Posterior vena cava (tissue), 2 donors: ENCODE measurements around the gene PRELID1. TPM values are rescaled to one million over a fixed set of nuclear protein-coding genes. Genes with fewer than 3 reads are reported as not detected.
A peak's percentile ranks its signal among the peaks of the same experiment; 100 is the strongest.

Source experiments
- DNase-seq: peaks from one replicate; pipeline ENCODE4 v3.0.0-alpha.2; 2020; ENCODE audit warnings: low spot score
- intact Hi-C, 2 donors: fragments of 100-400 bp; cut with DNase I; formaldehyde crosslinking; loops; one replicate each; pipeline versions ENCODE4 v1.14.1 to v1.14.2; 2022 to 2023
- total RNA-seq, 2 donors: library from RNA; stranded (reverse); fragmentation: NEBNext Ultra II Directional; extraction: Animal tissue kit (Norgen Biotek cat#: 25700); gene quantifications; one replicate each; pipeline ENCODE4 v1.2.1, GENCODE V29; 2021
- donor health status: DM: yes; HTN: yes; CAD: no.
- donor health status: DM: yes; HTN: yes; CAD: no.

The PRELID1 gene
- total RNA-seq, 2 donors from 2014 or later: 81.8 to 91.9 TPM

DNA sequence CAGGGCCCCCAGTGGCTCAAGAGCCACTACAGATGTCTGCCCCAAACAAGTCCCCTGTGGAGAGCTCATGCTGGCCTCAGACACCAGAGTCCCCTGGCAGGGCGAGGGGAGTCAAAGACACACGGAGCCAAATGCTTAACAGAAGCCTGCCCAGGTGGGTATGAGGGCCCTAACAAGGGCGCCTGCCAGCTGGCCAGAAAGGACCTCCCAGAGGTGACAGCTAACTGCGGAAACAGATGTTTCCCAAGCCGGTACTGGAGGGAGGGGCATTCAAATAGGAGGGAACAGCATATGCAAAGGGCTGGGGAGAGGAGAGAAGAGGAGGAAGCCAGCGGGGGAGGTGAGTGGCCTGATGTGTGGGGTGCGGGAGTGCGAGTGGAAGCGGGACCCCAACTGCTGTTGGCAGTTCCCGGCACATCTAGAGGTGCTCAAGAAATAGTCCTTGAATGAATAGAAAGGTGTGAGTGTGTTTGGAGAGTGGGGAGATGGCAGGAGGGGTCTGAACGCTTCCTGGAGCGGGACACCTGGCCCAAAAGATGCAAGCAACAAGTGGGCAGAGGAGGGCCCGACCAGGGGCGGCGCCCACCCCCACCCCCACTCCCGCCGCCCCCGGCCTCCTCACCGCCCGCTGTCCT is 7.3 kb downstream of the PRELID1 start:
- peak; percentile 77 for DNase-seq
- intact Hi-C loops: loop anchor here in 1 of 2 donors (10.0 kb wide), 1 partner anchor 74 kb away; the partner anchor contains the start of gene SLC34A1

DNA sequence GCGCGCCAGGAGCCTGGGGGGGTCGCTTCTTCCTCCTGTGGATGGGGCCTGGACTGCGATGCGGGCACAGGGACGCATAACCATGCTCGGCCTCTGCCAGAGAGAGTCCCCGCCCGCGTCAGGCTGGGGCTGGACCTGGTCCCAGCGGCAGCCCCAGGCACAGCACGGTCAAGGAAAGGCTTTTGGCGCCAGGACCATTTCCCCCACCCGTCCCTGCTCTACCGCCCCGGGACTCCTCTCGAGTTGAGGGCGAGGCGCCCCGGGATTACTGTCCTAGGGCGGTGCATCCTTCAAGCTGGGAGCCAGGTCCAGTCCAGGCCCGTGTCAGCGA is 7.8 kb downstream of the PRELID1 start:
- DNase-seq: no peak
- intact Hi-C loops: loop anchor here in 1 of 2 donors (10.0 kb wide), 1 partner anchor 73 kb away; the partner anchor contains the start of gene SLC34A1

DNA sequence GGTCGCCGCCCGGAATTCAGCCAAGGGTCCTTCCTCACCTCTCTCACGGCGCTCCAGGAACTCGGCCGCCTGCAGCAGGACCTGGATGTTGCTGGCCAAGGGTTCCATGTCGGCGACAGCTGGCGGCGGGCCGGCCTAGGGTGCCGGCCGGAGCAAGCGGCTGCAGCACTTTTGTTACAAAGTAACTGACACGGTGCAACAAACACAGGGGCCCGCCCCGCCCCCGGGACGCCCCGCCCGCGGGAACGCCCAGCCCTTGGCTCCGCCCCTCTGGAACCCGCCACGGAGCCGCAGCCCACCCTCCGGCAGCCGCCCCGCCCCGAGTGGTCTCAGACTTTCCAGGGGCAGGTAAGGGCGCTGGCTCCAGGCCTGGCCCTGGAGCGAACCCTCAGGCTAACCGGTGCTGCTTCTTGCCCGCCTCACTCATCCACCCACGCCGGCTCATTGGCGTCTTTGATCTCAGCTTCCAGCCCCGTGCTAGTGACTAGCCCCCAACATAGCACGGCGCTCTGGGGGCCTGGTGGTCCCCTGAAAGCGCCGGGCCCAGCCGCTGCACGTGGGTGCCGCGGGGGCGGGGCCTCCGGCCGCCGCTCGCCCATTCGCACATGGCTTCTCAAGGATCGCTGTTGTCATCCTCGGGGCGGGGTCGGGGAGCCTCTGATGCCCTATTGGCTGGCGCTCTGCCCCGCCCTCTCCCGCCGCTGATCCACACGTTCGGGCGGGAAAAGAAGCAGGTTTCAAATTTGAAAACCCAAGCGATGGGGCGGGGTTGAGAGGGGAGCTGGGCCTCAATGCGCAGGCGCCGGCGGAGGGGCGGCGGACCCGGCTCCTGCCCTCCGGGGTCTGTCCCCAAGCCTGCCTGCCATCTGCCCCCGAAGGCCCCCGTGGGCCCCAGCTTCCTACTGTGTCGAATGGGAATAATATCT is 8.4 kb downstream of the PRELID1 start, which contains the start of gene MXD3:
Gene MXD3 (minus strand): TSS at position 176 of the 926 bp plus-strand sequence. CDS start 68 bp downstream, at position 108.
- intact Hi-C loops: loop anchor here in 1 of 2 donors (10.0 kb wide), 1 partner anchor 73 kb away; the partner anchor contains the start of gene SLC34A1
- DNase-seq: peak; percentile 99

GRCh38 chr5:177312649-177313181 is 9.1 kb downstream of the PRELID1 start:
- intact Hi-C loops: loop anchor here in 1 of 2 donors (10.0 kb wide), 1 partner anchor 72 kb away; the partner anchor contains the start of gene SLC34A1
- peak; percentile 81 for DNase-seq

GRCh38 chr5:177313561-177314259 is 10.1 kb downstream of the PRELID1 start:
- peak; percentile 38 for DNase-seq
- intact Hi-C loops: loop anchor here in 1 of 2 donors (10.0 kb wide), 1 partner anchor 71 kb away; the partner anchor contains the start of gene SLC34A1

DNA sequence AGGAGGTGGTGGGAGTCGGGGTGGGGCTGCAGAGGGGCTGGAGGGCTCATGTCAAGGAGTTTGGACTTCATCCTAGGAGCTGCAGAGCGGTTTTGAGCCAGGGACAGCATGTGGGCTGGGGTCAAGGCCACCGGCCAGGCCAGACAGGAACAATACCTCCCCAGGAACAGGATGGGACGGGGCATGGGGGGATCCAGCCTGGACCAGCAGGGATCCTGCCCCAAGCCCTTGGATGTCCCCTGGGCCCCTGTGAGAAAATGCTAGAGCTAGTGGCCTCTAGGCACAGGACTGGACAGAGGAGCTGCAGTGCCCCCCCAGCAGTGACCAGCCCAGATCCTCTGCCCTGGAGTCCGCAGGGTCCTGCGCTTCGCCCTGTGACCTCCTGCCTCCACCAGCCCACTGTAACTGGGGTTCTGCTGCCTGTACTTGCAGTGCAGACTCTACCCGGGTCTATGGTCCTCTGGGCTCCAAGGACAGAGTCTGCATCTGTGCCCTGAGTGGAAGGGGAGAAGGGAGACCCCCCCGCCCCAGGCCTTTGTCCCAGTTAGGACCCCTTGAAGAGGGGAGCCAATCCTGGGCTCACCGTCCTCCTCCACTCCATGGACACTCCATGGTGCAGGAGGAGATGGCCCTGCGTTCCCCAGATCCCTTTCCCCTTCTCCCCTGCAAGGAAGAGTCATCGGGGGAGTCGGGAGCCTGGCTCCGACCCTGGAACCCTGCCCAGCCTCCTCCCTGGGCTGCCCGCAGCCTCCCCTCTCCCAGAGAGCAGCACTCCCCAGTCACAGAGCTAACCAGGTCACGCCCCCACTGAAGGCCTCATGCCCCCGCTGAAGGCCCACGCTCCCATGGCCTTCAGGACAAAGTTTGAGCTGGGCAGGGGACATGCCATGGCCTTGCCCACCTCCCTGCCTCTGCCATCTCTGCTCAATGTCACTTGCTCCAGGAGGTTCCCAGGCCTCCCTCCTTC is 11.1 kb downstream of the PRELID1 start:
- intact Hi-C loops: loop anchor here in 1 of 2 donors (10.0 kb wide), 1 partner anchor 70 kb away; the partner anchor contains the start of gene SLC34A1
- peak; percentile 72 for DNase-seq

GRCh38 chr5:177315411-177315810 is 11.8 kb downstream of the PRELID1 start:
- peak; percentile 53 for DNase-seq
- intact Hi-C loops: loop anchor here in 1 of 2 donors (10.0 kb wide), 1 partner anchor 69 kb away; the partner anchor contains the start of gene SLC34A1

DNA sequence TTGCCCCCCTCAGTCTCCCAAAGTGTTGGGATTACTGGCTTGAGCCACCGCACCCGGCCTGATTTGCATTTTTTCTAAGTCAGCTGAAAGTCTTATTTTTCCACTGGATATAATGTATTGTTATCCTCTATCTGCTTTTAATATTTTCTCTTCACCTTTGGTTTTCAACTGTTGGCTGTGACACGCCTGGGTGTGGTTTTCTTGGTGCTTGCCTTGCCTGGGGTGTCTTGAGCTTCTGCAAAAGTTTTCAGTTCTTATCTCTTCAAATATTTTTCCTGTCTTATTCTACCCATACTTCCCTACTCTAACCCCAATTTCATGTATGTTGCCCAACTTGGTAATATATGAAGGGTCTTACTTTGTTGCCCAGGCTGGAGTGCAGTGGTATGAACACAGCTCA is 12.4 kb downstream of the PRELID1 start:
- peak; percentile 15 for DNase-seq
- intact Hi-C loops: loop anchor here in 1 of 2 donors (10.0 kb wide), 1 partner anchor 69 kb away; the partner anchor contains the start of gene SLC34A1

GRCh38 chr5:177317959-177318377 is 14.4 kb downstream of the PRELID1 start:
- DNase-seq: peak; percentile 88
- intact Hi-C loops: loop anchor here in 1 of 2 donors (10.0 kb wide), 1 partner anchor 67 kb away; the partner anchor contains the start of gene SLC34A1

DNA sequence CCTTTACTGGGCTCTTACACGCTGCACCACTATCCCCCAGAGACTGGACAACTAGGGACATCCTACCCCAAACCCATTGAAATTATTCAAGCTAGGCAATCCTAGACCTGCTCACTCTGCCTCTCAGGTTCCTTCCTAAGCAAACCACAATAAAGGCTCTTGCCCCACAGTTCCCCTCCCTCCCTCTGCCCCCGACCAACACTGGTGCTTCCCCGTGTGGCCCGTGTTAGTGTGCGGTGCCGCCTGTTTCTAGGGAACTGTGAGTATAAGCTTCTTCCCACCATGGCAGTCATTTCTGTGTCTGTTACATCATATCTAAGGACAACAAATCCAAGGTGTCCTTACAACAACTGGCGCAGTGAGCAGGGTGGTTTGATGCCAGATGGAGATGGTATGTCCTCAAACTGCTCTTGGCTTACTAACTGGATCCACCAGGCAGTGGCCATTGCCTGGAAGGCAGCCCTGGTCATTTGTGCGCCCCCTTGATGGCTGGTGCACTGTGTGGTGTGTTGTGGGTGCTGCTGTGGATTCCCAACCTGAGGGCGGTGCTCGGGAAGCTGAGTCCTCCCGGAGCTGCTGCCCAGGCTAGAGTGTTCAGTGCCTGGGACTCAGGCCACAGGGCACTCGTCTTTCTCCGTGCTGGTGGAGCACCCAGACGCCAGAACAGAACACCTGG is 16.5 kb downstream of the PRELID1 start:
- intact Hi-C loops: loop anchor here in 1 of 2 donors (10.0 kb wide), 1 partner anchor 65 kb away; the partner anchor contains the start of gene SLC34A1
- peak; percentile 70 for DNase-seq

DNA sequence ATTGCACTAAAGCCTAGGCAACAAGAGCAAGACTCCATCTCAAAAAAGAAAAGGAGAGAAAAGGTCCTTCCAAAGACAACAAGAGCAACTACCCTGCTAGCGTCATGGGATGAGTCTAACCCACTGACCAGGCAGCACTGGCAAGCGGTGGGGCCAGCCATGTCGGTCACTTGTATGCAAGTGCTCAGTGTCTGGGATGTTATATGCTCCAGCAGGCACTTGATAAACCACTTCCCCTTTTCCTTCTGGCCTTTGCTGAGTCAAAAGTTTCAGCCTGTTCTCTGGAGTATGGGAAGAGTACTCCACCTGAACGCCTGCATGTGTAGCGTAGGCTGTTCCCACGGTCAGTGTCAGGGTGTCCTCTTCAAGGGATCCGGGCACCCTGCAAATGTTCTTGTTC is 17.3 kb downstream of the PRELID1 start:
- DNase-seq: peak; percentile 58
- intact Hi-C loops: no loop called here

- DNase-seq: peak; percentile 14
- intact Hi-C loops: no loop called here
These were observed 22.3 kb downstream of the PRELID1 start for GRCh38 chr5:177325868-177326381.

DNA sequence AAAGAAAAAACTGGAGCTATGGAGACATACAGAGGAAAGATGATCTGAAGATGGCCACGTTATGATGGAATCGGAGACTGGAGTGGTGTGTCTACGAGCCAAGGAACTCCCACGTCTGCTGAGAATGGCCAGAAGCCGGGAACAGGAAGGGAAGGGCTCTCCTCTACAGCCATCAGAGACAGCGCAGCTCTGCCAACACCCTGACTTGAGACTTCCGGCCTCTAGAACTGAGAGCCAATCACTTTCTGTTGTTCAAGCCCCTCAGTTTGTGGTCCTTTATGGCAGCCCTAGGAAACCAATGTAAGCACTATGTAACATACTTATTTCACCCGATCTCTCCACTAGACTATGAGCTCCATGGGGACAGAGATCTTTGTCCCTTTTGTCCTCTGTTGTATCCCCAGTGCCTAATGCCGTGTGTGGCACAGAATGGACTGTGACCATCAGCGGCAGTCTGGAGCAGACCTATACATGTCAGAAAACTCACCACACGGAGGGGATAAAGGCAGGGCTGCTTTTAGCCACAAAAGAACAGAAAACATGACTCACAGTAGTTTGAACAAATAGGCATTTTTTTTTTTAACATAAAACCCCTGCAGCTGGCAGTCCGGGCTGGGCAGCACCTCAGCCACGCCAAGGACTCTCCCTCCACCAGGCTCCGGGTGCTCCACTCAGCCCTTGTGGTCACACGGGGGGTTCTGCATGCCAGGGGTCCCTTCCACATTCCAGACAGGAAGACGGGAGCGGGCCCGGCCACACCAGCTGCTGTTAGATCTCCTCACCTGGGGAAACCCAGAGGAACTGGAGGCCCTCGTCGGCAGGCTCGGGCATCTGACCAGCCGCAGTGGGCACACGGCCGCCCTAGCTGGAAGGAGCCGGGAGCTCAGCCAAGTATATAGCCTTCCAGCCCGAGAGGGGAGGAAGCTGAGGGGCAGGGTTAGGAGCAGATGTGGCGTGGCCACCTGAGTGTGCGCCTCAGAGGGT is 24.2 kb downstream of the PRELID1 start:
- DNase-seq: peak; percentile 90
- intact Hi-C loops: loop anchor here in 1 of 2 donors (1.0 kb wide), 1 partner anchor 12 kb away; no protein-coding TSS in a partner anchor

GRCh38 chr5:177328545-177329231 is 25.1 kb downstream of the PRELID1 start:
- DNase-seq: peak; percentile 57
- intact Hi-C loops: no loop called here

GRCh38 chr5:177329883-177330282 is 26.3 kb downstream of the PRELID1 start:
- peak; percentile 35 for DNase-seq
- intact Hi-C loops: loop anchor here in 1 of 2 donors (5.0 kb wide), 1 partner anchor 418 kb away; no protein-coding TSS in a partner anchor
